Heart right ventricle (tissue), 16 donors: ENCODE data around the gene HNF1A. TPM values are rescaled to one million over a fixed set of nuclear protein-coding genes. Genes with fewer than 3 reads are reported as not detected.
A peak's percentile ranks its signal among the peaks of the same experiment; 100 is the strongest.

Source experiments
- ATAC-seq, 8 donors: fragments of 200-7000 bp; cut with Tn5 transposase; one replicate each; pipeline ENCODE4 v1.9.1; 2020; ENCODE audit warnings: mild to moderate bottlenecking in 8 of 8, moderate library complexity in 8 of 8, moderate number of reproducible peaks in 1 of 8
- DNase-seq, 2 donors: peaks; one replicate each; pipeline ENCODE4 v3.0.0-alpha.2; 2020
- H3K27ac ChIP-seq, 10 donors: fragments of 200-600 bp; sonication (generic) in 2 of 10; one replicate each; pipeline versions ENCODE4 v1.5.0 to v1.8.0; 2020 to 2022; ENCODE audit warnings: mild to moderate bottlenecking in 3 of 10
- H3K27me3 ChIP-seq, 7 donors: fragments of 200-600 bp; one replicate each; pipeline ENCODE4 v1.8.0; 2021 to 2022; ENCODE audit warnings: mild to moderate bottlenecking in 2 of 7
- H3K36me3 ChIP-seq, 9 donors: fragments of 200-600 bp; sonication (generic) in 1 of 9; one replicate each; pipeline versions ENCODE4 v1.5.0 to v1.8.0; 2020 to 2022; ENCODE audit warnings: mild to moderate bottlenecking in 2 of 9
- H3K4me1 ChIP-seq, 9 donors: fragments of 200-600 bp; sonication (generic) in 1 of 9; one replicate each; pipeline versions ENCODE4 v1.5.0 to v1.8.0; 2020 to 2022; ENCODE audit warnings: mild to moderate bottlenecking in 4 of 9
- H3K4me3 ChIP-seq, 10 donors: fragments of 200-600 bp; sonication (generic) in 2 of 10; one replicate each; pipeline versions ENCODE4 v1.5.0 to v1.8.0; 2020 to 2022; ENCODE audit warnings: mild to moderate bottlenecking in 7 of 10, moderate library complexity in 2 of 10
- H3K9me3 ChIP-seq, 11 donors: fragments of 200-600 bp in 10 of 11; sonication (generic) in 2 of 11; one replicate each; pipeline versions ENCODE4 v1.5.0 to v1.8.0; 2013 to 2022; ENCODE audit warnings: mild to moderate bottlenecking in 2 of 11, control low read depth in 1 of 11, moderate library complexity in 1 of 11
- WGBS, 2 donors: extraction: QIAGEN DNeasy Blood & Tissue Kit; methylation state at CpG; one replicate each; pipeline ENCODE4 v1.1.7; 2013; ENCODE audit warnings: inconsistent platforms in 1 of 2; 5-methylcytosine and 5-hydroxymethylcytosine counted together
- intact Hi-C, 10 donors: fragments of 100-400 bp; cut with DNase I; formaldehyde crosslinking; loops; one replicate each; pipeline versions ENCODE4 v1.11.1 to v1.14.2; 2022
- polyA plus RNA-seq, 2 donors: library from polyadenylated mRNA; stranded (reverse); fragments of 200-250 nt; gene quantifications; one replicate each; pipeline ENCODE4 v1.2.3, GENCODE V29; 2013
- total RNA-seq, 10 donors: library from RNA; stranded (reverse); fragmentation: NEBNext Ultra II Directional in 3 of 10; extraction: Animal tissue kit (Norgen Biotek cat#: 25700) in 3 of 10; gene quantifications; one replicate each; pipeline versions ENCODE4 v1.2.1 to v1.2.4, GENCODE V29; 2021 to 2023
- TF ChIP-seq, protein P1 (sequence below), 9 donors: fragments of 200-600 bp; sonication (generic) in 2 of 9; IDR thresholded peaks; one replicate each; pipeline versions ENCODE4 v1.5.0 to v1.8.0; 2021 to 2022; ENCODE audit warnings: antibody characterized with exemption in 9 of 9, mild to moderate bottlenecking in 5 of 9, moderate library complexity in 1 of 9
- donor health status: Arrhythmogenic right ventricular cardiomyopathy.
- donor health status: ischemic (EF 13 %, LVEDD 7.1; RV severe dilation, severe dysfunction).
- donor health status: healthy with polysubstance abuse.
- donor health status: DM: no; HTN: yes; CAD: no.
- donor health status: DM: no; HTN: no; CAD: no.
- donor health status: ischemic (EF 25% LVEDD 6.9; RV normal size, moderate dysfunction).
- donor health status: ischemic (EF 25% LVEDD 5.7; RV mildly dilated, moderate dysfunction).
- donor health status: healthy.
- donor health status: DM: yes; HTN: yes; CAD: no.
- donor health status: Ischemic cardiomyopathy.
- donor health status: ischemic (EF 35%, LVEDD 5.7; RV mildly dilated, moderate dysfunction).
- donor health status: nonischemic (EF 11% LVEDD 7.7; RV severe dilation, severe dysfunction).
- donor health status: DM: yes; HTN: yes; CAD: no.
- donor health status: PGD.
- donor health status: ischemic (EF 29% LVEDD 5.4; RV normal size, mild dysfunction).
- donor health status: nonischemic (EF 23%, LVEDD 6.1; RV moderate dilation, normal function).

Gene HNF1A
- total and polyA plus RNA-seq, 12 donors = 0.04 TPM; not detected in 11

- WGBS, 2 donors = 82 to 84% methylated on average over 7 of the region's 7 CpGs
These were observed 46.3 kb upstream of the HNF1A start for GRCh38 chr12:120932058-120932457.

DNA sequence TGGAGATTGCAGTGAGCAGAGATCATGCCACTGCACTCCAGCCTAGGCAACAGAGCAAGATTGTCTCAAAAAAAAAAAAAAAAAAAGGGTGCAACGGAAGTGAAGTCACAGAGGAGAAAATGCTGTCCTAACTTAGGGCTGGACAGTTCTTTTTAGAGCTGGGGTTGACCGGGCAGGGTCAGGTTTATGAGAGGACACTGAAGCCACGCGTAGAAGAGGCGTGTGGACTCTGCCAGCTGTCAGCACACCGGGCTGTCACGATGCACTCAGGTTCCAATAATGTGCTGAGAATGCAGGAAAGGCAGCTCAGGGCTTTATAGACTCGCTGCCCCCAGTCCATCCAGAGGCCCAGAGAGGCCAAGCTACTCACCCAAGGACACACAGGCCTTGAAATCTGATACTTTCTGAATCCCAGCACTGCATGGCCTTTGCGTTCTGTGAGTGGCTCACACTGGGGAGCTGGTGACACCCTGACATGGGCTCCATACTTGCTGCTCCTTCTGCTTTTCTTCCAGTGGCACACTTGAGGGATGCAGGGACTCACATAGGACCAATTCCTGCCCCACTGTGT lies 45.3 kb upstream of the HNF1A start:
- Histone ChIP-seq H3K27ac (no peak overlapping the region), H3K36me3 (no peaks in the 10 kb centered on the region), H3K4me3 (no peak overlapping the region), H3K27me3 (peaks cover 0 to 11% (median 0%) of the 10 kb centered on the region in 7 donors), H3K9me3 (no peaks in the 10 kb centered on the region), H3K4me1 (peaks cover 0 to 20% (median 0%) of the 10 kb centered on the region in 9 donors)
- TF ChIP-seq, protein P1, sequence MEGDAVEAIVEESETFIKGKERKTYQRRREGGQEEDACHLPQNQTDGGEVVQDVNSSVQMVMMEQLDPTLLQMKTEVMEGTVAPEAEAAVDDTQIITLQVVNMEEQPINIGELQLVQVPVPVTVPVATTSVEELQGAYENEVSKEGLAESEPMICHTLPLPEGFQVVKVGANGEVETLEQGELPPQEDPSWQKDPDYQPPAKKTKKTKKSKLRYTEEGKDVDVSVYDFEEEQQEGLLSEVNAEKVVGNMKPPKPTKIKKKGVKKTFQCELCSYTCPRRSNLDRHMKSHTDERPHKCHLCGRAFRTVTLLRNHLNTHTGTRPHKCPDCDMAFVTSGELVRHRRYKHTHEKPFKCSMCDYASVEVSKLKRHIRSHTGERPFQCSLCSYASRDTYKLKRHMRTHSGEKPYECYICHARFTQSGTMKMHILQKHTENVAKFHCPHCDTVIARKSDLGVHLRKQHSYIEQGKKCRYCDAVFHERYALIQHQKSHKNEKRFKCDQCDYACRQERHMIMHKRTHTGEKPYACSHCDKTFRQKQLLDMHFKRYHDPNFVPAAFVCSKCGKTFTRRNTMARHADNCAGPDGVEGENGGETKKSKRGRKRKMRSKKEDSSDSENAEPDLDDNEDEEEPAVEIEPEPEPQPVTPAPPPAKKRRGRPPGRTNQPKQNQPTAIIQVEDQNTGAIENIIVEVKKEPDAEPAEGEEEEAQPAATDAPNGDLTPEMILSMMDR (IDR thresholded peaks at IDR 0.05) = no peak
- WGBS, 2 donors = 50 to 58% methylated on average over 9 of the region's 9 CpGs
- DNase-seq = no peak
- intact Hi-C loops = no loop called here
- peak in 1 of 8 donors; percentile 35 for ATAC-seq

More at GRCh38 chr12:120932058-120932457, 46.3 kb upstream of the HNF1A start:
- intact Hi-C loops = no loop called here
- Histone ChIP-seq H3K36me3 (no peaks in the 10 kb centered on the region), H3K9me3 (no peaks in the 10 kb centered on the region), H3K4me1 (peaks cover 0 to 20% (median 0%) of the 10 kb centered on the region in 9 donors), H3K27me3 (peaks cover 0 to 1% (median 0%) of the 10 kb centered on the region in 7 donors), H3K27ac (no peak overlapping the region), H3K4me3 (no peak overlapping the region)
- ATAC-seq = no peak
- TF ChIP-seq, protein P1 (IDR thresholded peaks at IDR 0.05) = no peak
- no peak for DNase-seq

DNA sequence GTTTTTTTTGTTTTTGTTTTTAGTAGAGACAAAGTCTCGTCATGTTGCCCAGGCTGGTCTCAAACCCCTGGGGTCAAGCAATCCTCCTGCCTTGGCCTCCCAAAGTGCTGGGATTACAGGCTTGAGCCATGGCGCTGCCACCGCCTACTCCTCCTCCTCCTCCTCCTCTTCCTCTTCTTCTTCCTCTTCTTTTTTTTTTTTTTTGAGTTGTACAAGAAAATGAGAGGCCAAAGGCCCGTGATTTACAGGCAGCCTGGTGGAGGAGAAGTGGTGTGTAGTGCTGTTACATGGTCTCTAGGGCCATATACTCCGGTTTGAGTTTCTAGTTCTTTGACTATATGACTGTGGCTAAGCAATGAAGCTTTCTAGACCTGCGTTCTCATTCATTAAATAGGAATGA lies 44.6 kb upstream of the HNF1A start:
- Histone ChIP-seq H3K9me3 (no peaks in the 10 kb centered on the region), H3K4me1 (peaks cover 0 to 22% (median 0%) of the 10 kb centered on the region in 9 donors), H3K4me3 (no peak overlapping the region), H3K27me3 (peaks cover 0 to 17% (median 0%) of the 10 kb centered on the region in 7 donors), H3K36me3 (no peaks in the 10 kb centered on the region), H3K27ac (no peak overlapping the region)
- intact Hi-C loops = no loop called here
- DNase-seq (no peak), ATAC-seq (no peak)
- 82 to 84% methylated on average over 6 of the region's 6 CpGs for WGBS, 2 donors
- TF ChIP-seq, protein P1 (IDR thresholded peaks at IDR 0.05) = no peak

GRCh38 chr12:120936197-120936596 lies 42.1 kb upstream of the HNF1A start:
- intact Hi-C loops = no loop called here
- no peaks in the 10 kb centered on the region for H3K36me3 ChIP-seq
- peaks cover 0 to 34% (median 0%) of the 10 kb centered on the region in 9 donors for H3K4me1 ChIP-seq
- H3K27me3 ChIP-seq = peaks cover 0 to 24% (median 0%) of the 10 kb centered on the region in 7 donors
- H3K9me3 ChIP-seq = no peaks in the 10 kb centered on the region
- TF ChIP-seq, protein P1 (IDR thresholded peaks at IDR 0.05) = no peak
- peak in 6 of 8 donors; percentile 34 to 81 (median 60) for ATAC-seq
- 43% methylated on average over 2 of the region's 2 CpGs for WGBS, 2 donors
- H3K4me3 ChIP-seq = no peak overlapping the region
- H3K27ac ChIP-seq = peak overlapping the region in 2 of 10 donors; percentile 31 to 75
- peak; percentile 12 to 20 for DNase-seq
